HepG2 (cell line): ENCODE measurements around the gene MIPEP. TPM values are rescaled to one million over a fixed set of nuclear protein-coding genes. Genes with fewer than 3 reads are reported as not detected.

Experiments used
- ATAC-seq: fragments of 200-7000 bp; cut with Tn5 transposase; 3 replicates; pipeline ENCODE4 v1.9.1; 2020; ENCODE audit warnings: mild to moderate bottlenecking, moderate library complexity
- BruUV-seq: library from RNA; stranded (reverse); fragments of 400-500 nt; replicated peaks from 2 replicates; lab custom pipeline; 2021; lab: Mats Ljungman, UMichigan
- CTCF ChIA-PET: fragments of 300-600 bp; formaldehyde crosslinking; extraction: SDS; loops from one replicate; lab custom pipeline; 2021; ENCODE audit warnings: low total read pairs, inconsistent platforms, low intra/inter-chr PET ratio; lab: Yijun Ruan, JAX
- POLR2A ChIA-PET: fragments of 350-600 bp; sonication (Branson Sonifier 250); formaldehyde crosslinking; loops from one replicate; lab custom pipeline; 2020; ENCODE audit warnings: antibody characterized with exemption, inconsistent platforms; lab: Yijun Ruan, JAX
- DNase-seq: peaks from one replicate; pipeline ENCODE4 v3.0.0-alpha.2; 2015; ENCODE audit warnings: low spot score
- FAIRE-seq: peaks from 3 replicates; lab custom pipeline; 2011; peaks lifted over from hg19 to GRCh38; lab: Jason Lieb, UNC
- H2AFZ ChIP-seq: one replicate; pipeline ENCODE4 v1.6.1; 2011; ENCODE audit warnings: low read length, inconsistent platforms
- H3K27ac ChIP-seq: fragments of 300-600 bp; 3 replicates; pipeline ENCODE4 v1.8.0; 2011; ENCODE audit warnings: mixed run types, mild to moderate bottlenecking, mixed read lengths, low read length, inconsistent platforms; ENCODE audit not compliant: insufficient read depth; ENCODE audit errors: extremely low read length
- H3K27me3 ChIP-seq, 2 experiments: fragments of 200-600 bp in 1 of 2; 2 replicates in 1 of 2; 3 replicates in 1 of 2; pipeline versions ENCODE4 v1.6.0 to v1.8.0; 2011; ENCODE audit warnings: low read length in 2 of 2, mild to moderate bottlenecking in 2 of 2, moderate library complexity in 2 of 2, inconsistent platforms in 1 of 2; ENCODE audit not compliant: insufficient read depth in 2 of 2, control insufficient read depth in 1 of 2
- H3K36me3 ChIP-seq, 2 experiments: fragments of 200-600 bp in 1 of 2; replicated peaks in 1 of 2; 2 replicates in 1 of 2; 3 replicates in 1 of 2; pipeline versions ENCODE4 v1.5.1 to v1.8.0; 2011; ENCODE audit warnings: low read length in 2 of 2, inconsistent platforms in 1 of 2; ENCODE audit not compliant: insufficient read depth in 2 of 2, control insufficient read depth in 1 of 2
- H3K4me1 ChIP-seq: 2 replicates; pipeline ENCODE4 v1.5.1; 2012; ENCODE audit warnings: low read length, inconsistent platforms; ENCODE audit not compliant: insufficient read depth
- H3K4me2 ChIP-seq: 2 replicates; pipeline ENCODE4 v1.6.0; 2011; ENCODE audit warnings: low read depth, low read length, inconsistent platforms
- H3K4me3 ChIP-seq, 3 experiments: fragments of 200-600 bp in 1 of 3; sonication (generic), shearing (Covaris generic) in 1 of 3; replicated peaks in 1 of 3; 2 replicates each; pipeline ENCODE4 v1.5.1; 2011 to 2016; ENCODE audit warnings: low read length in 3 of 3, inconsistent platforms in 2 of 3, low read depth in 2 of 3, mild to moderate bottlenecking in 2 of 3, control low read depth in 1 of 3, mixed read lengths in 1 of 3; ENCODE audit not compliant: insufficient read depth in 1 of 3
- H3K79me2 ChIP-seq: one replicate; pipeline ENCODE4 v1.6.1; 2011; ENCODE audit warnings: low read length, inconsistent platforms; ENCODE audit not compliant: insufficient read depth
- H3K9ac ChIP-seq: 2 replicates; pipeline ENCODE4 v1.6.0; 2011; ENCODE audit warnings: mild to moderate bottlenecking, low read depth, low read length, inconsistent platforms; ENCODE audit not compliant: insufficient read depth
- H3K9me3 ChIP-seq: 2 replicates; pipeline ENCODE4 v1.5.1; 2012; ENCODE audit warnings: mild to moderate bottlenecking, low read length
- H4K20me1 ChIP-seq: 2 replicates; pipeline ENCODE4 v1.6.0; 2011; ENCODE audit warnings: inconsistent platforms, mild to moderate bottlenecking, low read length, moderate library complexity; ENCODE audit not compliant: insufficient read depth
- ELF4 ChIP-seq: sonication (generic); formaldehyde crosslinking; IDR thresholded peaks from 2 replicates; pipeline ENCODE4 v1.5.0; 2020; ENCODE audit warnings: missing genetic modification reagents, mild to moderate bottlenecking, moderate library complexity, borderline replicate concordance
- GRHL1 ChIP-seq: sonication (generic); formaldehyde crosslinking; conservative IDR thresholded peaks from 2 replicates; pipeline ENCODE4 v1.8.0; 2022; ENCODE audit warnings: missing genetic modification reagents
- HIVEP1 ChIP-seq: sonication (generic); formaldehyde crosslinking; IDR thresholded peaks from 2 replicates; pipeline ENCODE4 v1.4.0; 2020; ENCODE audit warnings: mild to moderate bottlenecking, missing genetic modification reagents
- HNF4G ChIP-seq, 2 experiments: sonication (generic) in 1 of 2; formaldehyde crosslinking in 1 of 2; IDR thresholded peaks; 2 replicates each; pipeline versions ENCODE4 v1.4.0 to v1.6.1; 2011 to 2020; ENCODE audit warnings: borderline replicate concordance in 2 of 2, low read depth in 2 of 2, mild to moderate bottlenecking in 2 of 2, low read length in 1 of 2, missing genetic modification reagents in 1 of 2, moderate library complexity in 1 of 2
- HNRNPK ChIP-seq: fragments of 200-400 bp; formaldehyde crosslinking; IDR thresholded peaks from 2 replicates; pipeline ENCODE4 v1.6.1; 2018; ENCODE audit warnings: low read length, low read depth, moderate library complexity, mild to moderate bottlenecking; ENCODE audit not compliant: poor library complexity, severe bottlenecking
- NFAT5 ChIP-seq: sonication (generic); formaldehyde crosslinking; IDR thresholded peaks from 2 replicates; pipeline ENCODE4 v1.4.0; 2020; ENCODE audit warnings: missing genetic modification reagents
- NFKB2 ChIP-seq: sonication (generic); formaldehyde crosslinking; IDR thresholded peaks from 2 replicates; pipeline ENCODE4 v1.4.0; 2020; ENCODE audit warnings: missing genetic modification reagents, borderline replicate concordance
- NFKBIZ ChIP-seq: IDR thresholded peaks from 2 replicates; pipeline ENCODE4 v1.6.1; 2018; ENCODE audit warnings: missing genetic modification reagents, missing compliant biosample characterization
- NONO ChIP-seq, 2 experiments: fragments of 450-650 bp in 1 of 2; sonication (generic) in 1 of 2; formaldehyde crosslinking in 1 of 2; IDR thresholded peaks in 1 of 2; conservative IDR thresholded peaks in 1 of 2; 2 replicates each; pipeline versions ENCODE4 v1.6.1 to v1.8.0; 2017 to 2022; ENCODE audit warnings: mild to moderate bottlenecking in 1 of 2, missing genetic modification reagents in 1 of 2, moderate library complexity in 1 of 2
- ZNF589 ChIP-seq: sonication (generic); formaldehyde crosslinking; conservative IDR thresholded peaks from 2 replicates; pipeline ENCODE4 v1.8.0; 2022; ENCODE audit warnings: mild to moderate bottlenecking, moderate library complexity, missing genetic modification reagents
- WGBS: methylation state at CpG from one replicate; pipeline ENCODE4 v1.1.6; 2017; ENCODE audit warnings: low lambda C conversion rate; 5-methylcytosine and 5-hydroxymethylcytosine counted together
- in situ Hi-C: cut with HindIII; loops from 2 replicates; pipeline ENCODE4 v1.10.0; 2017; ENCODE audit warnings: low pct_unique_long_range_greater_than_20kb; ENCODE audit not compliant: extremely low pct_ligation_motif_present
- intact Hi-C: fragments of 100-400 bp; cut with micrococcal nuclease; formaldehyde crosslinking; loops from one replicate; pipeline ENCODE4 v1.10.0; 2022; ENCODE audit not compliant: unreplicated experiment
- polyA plus RNA-seq, 8 experiments: library from polyadenylated mRNA; depleted of rRNA in 3 of 8; stranded (reverse) in 7 of 8; unstranded in 1 of 8; fragments of >200 nt; fragmentation: Illumina TruSeq in 4 of 8; extraction: Trizol in 4 of 8; gene quantifications; 2 replicates each; pipeline versions ENCODE4 v1.2.1 to v1.2.3, GENCODE V29; 2011 to 2016; ENCODE audit warnings: low read depth in 4 of 8, missing spikeins in 1 of 8, mixed read lengths in 1 of 8; ENCODE audit not compliant: insufficient read depth in 1 of 8
- total RNA-seq, 5 experiments: library from RNA; depleted of rRNA; stranded (reverse); fragments of >200 nt; fragmentation: Illumina TruSeq; extraction: Trizol; gene quantifications; 2 replicates each; pipeline ENCODE4 v1.2.3, GENCODE V29; 2016; ENCODE audit warnings: low read depth in 1 of 5

MIPEP gene
- total and polyA plus RNA-seq, 2 of the 13 experiments (the other 11 are each of a cell fraction or from before 2014, with no cell fraction given) = 9.3 to 24.1 TPM

- no peak for TF ChIP-seq NFAT5 (CRISPR knock-in tag)
- TF ChIP-seq ZNF589 = no peak
- TF ChIP-seq NFKB2 (CRISPR knock-in tag) = no peak
- no peak for TF ChIP-seq HIVEP1 (CRISPR knock-in tag)
- TF ChIP-seq NFKBIZ (CRISPR knock-in tag) = no peak
- TF ChIP-seq ELF4 (CRISPR knock-in tag) = no peak
- no peak for TF ChIP-seq NONO (IDR thresholded peaks at IDR 0.05)
- no peak for TF ChIP-seq NONO (CRISPR knock-in tag; conservative IDR thresholded peaks at IDR 0.05)
- no peak for TF ChIP-seq GRHL1 (CRISPR knock-in tag)
- no peak for TF ChIP-seq HNF4G (IDR thresholded peaks at IDR 0.05; ENCODE audit: borderline replicate concordance, low read depth, low read length)
- TF ChIP-seq HNF4G (CRISPR knock-in tag; IDR thresholded peaks at IDR 0.05; ENCODE audit: borderline replicate concordance, low read depth) = no peak
- TF ChIP-seq HNRNPK = no peak
- CTCF ChIA-PET = no interaction called here
- ATAC-seq (no peak), DNase-seq (no peak), FAIRE-seq (no peak)
- Histone ChIP-seq H4K20me1 (no peaks in the 10 kb centered on the region), H3K4me3 (no peak overlapping the region), H3K79me2 (no peaks in the 10 kb centered on the region), H3K4me1 (no peaks in the 10 kb centered on the region), H3K36me3 (no peaks in the 10 kb centered on the region), H2AFZ (no peak overlapping the region), H3K9me3 (no peaks in the 10 kb centered on the region), H3K4me2 (no peak overlapping the region), H3K9ac (no peak overlapping the region), H3K27me3 (no peaks in the 10 kb centered on the region), H3K27ac (no peak overlapping the region)
- in situ Hi-C loops (no loop called here), intact Hi-C loops (no loop called here)
- BruUV-seq = no TSS peak
- POLR2A ChIA-PET = no interaction called here
- 7% methylated on average over 5 of the region's 5 CpGs for WGBS
Measured at GRCh38 chr13:23922005-23922932, 33.1 kb upstream of the MIPEP start.
